GM21825 (cell line): ENCODE results near the gene FAT3.

ENCODE experiments used
- ATAC-seq: cut with Tn5 transposase; IDR thresholded peaks from one replicate; pipeline ENCODE4 v1.9.1; 2021; ENCODE audit warnings: mild to moderate bottlenecking, moderate library complexity; ENCODE audit not compliant: unreplicated experiment

The FAT3 gene

GRCh38 chr11:92224407-92225124, at the start of gene FAT3:
FAT3 (plus strand) TSS chr11:92224818; CDS start chr11:92352113, 127,295 bp downstream.
- ATAC-seq = no peak

- no peak for ATAC-seq
Measured at GRCh38 chr11:92179017-92179670, 45.5 kb upstream of the FAT3 start.

GRCh38 chr11:92180226-92180625, 44.4 kb upstream of the FAT3 start:
- no peak for ATAC-seq

- ATAC-seq = no peak
Measured at GRCh38 chr11:92180664-92181251, 43.9 kb upstream of the FAT3 start.

GRCh38 chr11:92190535-92191206, 33.9 kb upstream of the FAT3 start:
- ATAC-seq = no peak

GRCh38 chr11:92192141-92192540, 32.5 kb upstream of the FAT3 start:
- ATAC-seq = no peak

- no peak for ATAC-seq
Measured at GRCh38 chr11:92198268-92198667, 26.4 kb upstream of the FAT3 start.

GRCh38 chr11:92199991-92200390, 24.6 kb upstream of the FAT3 start:
- ATAC-seq = no peak

GRCh38 chr11:92204731-92205130, 19.9 kb upstream of the FAT3 start:
- ATAC-seq = no peak

GRCh38 chr11:92206441-92206840, 18.2 kb upstream of the FAT3 start:
- ATAC-seq = no peak

- no peak for ATAC-seq
Measured at GRCh38 chr11:92211576-92212167, 12.9 kb upstream of the FAT3 start.

- ATAC-seq = no peak
Measured at GRCh38 chr11:92212530-92212929, 12.1 kb upstream of the FAT3 start.

- ATAC-seq = no peak
Measured at GRCh38 chr11:92216789-92217188, 7.8 kb upstream of the FAT3 start.

- ATAC-seq = no peak
Measured at GRCh38 chr11:92219476-92219875, 5.1 kb upstream of the FAT3 start.

- no peak for ATAC-seq
Measured at GRCh38 chr11:92222701-92223100, 1.9 kb upstream of the FAT3 start.

- ATAC-seq = no peak
Measured at GRCh38 chr11:92224054-92224406, 588 bp upstream of the FAT3 start.

GRCh38 chr11:92225125-92225567, 528 bp downstream of the FAT3 start:
- ATAC-seq = no peak

GRCh38 chr11:92225568-92226330, 1.1 kb downstream of the FAT3 start:
- no peak for ATAC-seq

- no peak for ATAC-seq
Measured at GRCh38 chr11:92226331-92227229, 2.0 kb downstream of the FAT3 start.
